NOMO-1 treated with dmso at 0.1 percent for 144 hours (cell line): ENCODE results near the gene MACROD2.
"Not testable (repeated sequence)": the region's sequence is repeated elsewhere in the genome, so short reads cannot be mapped to it uniquely, and the experiment has no call there.

Experiments
- DNase-seq: peaks from one replicate; lab custom pipeline; 2025; ENCODE audit not compliant: unreplicated experiment; lab: John Stamatoyannopoulos, UW

Gene MACROD2

GRCh38 chr20:16005021-16005914 lies 2010.0 kb downstream of the MACROD2 start:
- no peak for DNase-seq

DNA sequence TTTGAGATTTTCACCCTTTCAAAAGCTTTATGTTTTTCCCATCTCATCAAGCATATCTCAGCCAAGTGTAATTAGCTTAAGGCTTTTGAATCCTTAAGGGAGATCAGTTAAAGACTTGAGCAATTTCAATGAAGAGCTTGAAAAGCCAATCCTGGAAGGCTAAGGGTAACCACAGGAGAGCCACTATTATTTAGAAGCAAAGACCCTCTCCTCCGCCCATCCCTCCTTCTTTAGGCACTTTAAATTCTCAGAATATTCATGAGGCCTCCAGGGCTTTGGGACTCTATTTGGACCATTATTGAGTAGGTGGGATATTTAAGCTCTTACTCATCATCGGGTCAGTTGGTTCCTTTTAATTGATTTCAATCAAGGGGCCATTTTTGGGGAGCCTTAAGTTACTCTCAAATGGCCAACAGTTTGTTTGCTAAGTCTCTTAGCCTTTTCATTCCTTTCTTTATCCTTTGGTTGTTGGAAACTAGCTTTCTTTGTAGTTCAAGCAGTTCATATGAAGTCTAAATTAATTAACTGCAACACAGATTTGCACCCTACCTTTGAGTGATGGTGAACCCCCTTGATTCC lies 2010.7 kb downstream of the MACROD2 start:
- no peak for DNase-seq

DNA sequence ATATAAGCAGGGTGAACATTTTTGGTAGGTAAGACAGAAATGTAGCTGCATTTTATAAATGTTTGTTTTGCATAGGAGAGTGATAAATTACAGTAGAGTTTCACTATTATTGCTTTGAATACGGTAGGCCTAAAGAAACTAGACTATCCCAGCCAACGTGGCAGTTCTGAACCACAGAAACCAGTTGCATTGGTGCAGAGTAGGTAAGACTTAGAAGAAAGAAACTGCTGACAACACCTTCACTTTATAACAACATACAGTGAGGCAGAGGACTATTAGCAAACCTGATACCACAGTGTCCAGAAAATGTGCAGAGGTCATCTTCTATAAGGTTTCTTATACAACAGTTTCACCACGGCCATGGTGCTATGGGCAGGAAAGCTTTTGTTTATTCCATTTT lies 2011.8 kb downstream of the MACROD2 start:
- no peak for DNase-seq

DNA sequence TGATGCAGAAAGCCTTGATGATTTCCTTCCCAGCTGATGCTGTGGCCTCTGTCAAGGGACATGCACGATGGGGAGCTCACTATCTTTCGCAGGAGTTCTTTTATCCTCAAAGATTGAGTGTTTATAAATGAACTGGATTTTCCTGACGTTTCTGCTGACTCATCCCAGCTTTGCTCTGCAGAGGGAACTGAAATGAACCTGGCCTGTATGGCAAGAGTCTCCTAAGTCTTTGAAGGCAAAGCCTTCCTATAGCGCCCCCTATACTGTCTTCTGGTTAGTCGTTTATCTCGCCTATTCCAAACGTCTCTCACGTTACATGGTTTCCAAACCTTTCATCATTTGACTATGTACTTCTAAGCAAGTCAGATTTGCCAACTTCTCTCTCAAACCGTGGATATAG lies 2012.6 kb downstream of the MACROD2 start:
- DNase-seq: no peak

- DNase-seq: no peak
These were observed 2015.7 kb downstream of the MACROD2 start for GRCh38 chr20:16011056-16011455.

GRCh38 chr20:16011519-16011918 lies 2016.2 kb downstream of the MACROD2 start:
- no peak for DNase-seq

DNA sequence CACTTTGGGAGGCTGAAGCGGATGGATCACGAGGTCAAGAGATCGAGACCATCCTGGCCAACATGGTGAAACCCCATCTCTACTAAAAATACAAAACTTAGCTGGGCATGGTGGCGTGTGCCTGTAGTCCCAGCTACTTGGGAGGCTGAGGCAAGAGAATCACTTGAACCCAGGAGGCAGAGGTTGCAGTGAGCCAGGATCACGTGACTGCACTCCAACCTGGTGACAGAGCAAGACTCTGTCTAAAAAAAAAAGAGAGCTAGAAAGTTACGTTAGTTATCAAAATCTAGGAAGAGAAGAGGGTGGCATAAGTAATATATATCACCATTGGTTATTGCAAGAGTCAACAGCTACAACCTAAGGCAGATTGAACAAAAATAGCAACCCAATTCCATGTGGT lies 2017.6 kb downstream of the MACROD2 start:
- not testable (repeated sequence) for DNase-seq

DNA sequence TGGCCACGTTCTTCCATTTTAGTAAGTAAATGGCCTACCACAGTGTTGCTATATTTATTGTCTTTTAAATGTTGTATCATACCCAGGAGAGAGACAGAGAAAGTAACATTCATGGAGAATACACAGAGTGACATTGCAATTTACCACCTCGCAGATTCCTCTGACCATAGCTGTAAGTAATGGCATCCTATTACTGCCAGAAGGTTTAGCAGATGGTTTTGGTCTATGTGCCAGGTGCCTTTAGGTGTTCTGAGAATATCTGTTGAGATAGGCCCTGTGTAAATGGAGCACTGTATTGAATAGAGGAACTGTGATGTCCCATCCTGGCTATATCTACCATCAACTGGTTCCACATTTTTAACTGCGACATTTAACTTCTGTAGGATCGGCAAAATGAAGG lies 2018.3 kb downstream of the MACROD2 start:
- no peak for DNase-seq

DNA sequence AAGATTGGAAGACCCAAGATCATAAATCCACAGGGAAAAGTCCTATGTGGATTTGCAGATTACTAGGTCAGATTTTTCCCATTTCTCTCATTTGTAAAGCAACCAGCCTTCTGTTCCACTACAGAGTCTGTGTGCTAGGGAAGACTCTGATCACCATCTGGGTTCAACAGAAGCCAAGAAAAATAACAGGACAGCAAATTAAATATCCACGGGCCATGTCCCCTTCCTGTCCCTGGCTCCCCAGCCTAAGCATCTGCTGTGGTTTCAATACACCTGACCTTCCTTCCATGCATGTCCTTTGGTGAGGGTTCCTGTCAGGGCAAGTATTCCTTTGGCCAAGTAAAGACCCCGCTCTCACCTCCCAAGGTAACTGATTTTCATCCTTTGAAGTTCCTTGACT lies 2019.1 kb downstream of the MACROD2 start:
- no peak for DNase-seq

GRCh38 chr20:16017656-16018055 lies 2022.3 kb downstream of the MACROD2 start:
- no peak for DNase-seq

DNA sequence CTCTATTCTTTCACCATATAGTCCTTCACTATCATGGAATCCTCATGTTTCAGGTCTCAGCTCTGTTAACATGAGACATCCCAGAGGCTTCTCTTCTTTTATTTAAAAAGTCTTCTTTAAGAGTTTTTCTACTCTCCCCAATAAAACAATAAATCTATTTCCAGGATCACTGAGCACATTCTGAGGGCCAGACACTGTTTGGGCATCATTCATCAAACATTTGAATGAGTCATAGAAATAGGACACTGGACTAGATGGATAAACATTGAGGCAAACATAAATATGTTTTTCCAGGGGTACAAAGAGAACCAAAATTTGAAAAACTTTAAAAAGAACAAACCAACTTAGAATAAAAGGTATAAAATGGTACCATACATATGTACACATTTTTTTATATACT lies 2023.6 kb downstream of the MACROD2 start:
- no peak for DNase-seq

DNA sequence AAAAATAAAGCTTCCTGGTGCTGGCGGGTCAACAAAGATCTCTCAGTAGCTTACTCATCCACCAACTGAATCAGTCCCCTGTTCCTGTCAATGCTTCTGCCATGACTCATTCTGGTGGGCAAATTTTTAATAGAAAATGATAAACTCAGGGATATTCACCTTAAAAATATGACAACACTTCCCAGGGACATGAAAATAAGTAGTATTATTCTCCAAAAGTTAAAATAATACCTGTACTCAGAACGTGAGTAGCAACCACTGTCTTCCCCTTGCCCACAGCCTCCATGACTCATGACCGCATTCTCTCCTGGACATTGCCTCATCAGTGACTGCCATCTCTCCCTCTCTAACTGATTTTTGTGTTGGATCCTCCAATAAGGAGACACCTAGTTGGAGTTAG lies 2025.7 kb downstream of the MACROD2 start:
- no peak for DNase-seq

DNA sequence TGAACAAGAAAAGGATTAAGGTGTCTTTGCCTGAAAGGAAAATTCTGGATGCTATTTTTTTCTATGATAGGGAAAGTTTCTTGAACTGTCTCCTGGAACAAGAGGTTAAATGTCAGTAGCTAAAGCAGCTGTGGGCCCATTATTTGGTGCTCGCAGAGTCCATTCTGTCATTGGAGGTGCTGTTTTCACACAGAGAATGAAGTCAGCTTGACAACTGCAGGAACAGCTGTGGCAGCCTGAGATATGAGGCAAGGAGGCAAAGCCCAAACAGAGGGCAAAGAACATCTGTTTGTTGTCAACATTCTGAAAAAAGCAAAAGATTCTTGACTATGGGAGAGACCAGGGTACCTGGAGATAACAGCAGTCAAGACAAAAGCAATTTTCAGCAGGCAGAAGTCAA lies 2029.8 kb downstream of the MACROD2 start:
- DNase-seq: no peak

- no peak for DNase-seq
These were observed 2032.4 kb downstream of the MACROD2 start for GRCh38 chr20:16027686-16028085.

- no peak for DNase-seq
These were observed 2033.6 kb downstream of the MACROD2 start for GRCh38 chr20:16028923-16029322.

GRCh38 chr20:16030253-16030652 lies 2034.9 kb downstream of the MACROD2 start:
- DNase-seq: no peak

DNA sequence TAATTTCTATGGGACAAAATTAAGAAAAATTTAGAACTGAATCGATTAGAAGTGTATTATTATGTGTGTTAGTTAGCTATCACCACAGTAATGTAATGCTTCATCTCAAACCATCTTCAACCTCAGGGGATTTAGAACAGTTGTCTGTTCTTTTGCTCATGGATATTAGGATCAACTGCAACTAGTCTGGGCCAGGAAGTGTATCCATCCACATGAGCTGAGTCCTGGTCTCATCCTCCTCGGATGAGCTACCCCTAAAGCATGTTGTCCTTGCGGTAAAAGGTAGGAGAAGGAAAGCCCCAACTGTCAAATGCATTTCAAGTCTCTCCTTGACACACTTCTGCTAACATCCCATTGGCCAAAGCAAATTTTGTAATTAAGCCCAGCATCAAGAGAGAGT lies 2040.3 kb downstream of the MACROD2 start:
- no peak for DNase-seq

GRCh38 chr20:16036331-16036730 lies 2041.0 kb downstream of the MACROD2 start:
- DNase-seq: no peak

DNA sequence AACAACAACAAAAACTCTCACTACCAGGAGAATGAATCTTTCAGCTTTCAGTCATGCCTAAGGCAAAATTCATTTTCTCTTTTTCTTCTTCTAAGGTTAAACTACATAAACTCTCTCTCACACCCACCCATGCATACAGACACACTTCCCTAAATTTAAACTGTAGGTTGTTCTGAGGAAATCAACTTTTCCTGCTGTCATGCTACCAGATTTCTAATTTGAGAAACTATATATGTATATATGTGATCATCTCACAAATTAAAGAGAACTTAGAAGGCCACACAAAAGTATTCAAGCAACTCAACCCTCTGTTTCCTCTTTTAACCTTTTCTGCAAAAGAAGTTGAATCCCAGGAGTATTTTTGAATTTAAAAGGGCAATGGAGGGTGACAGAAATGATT lies 2045.4 kb downstream of the MACROD2 start:
- peak; percentile 67 for DNase-seq

- no peak for DNase-seq
These were observed 2047.4 kb downstream of the MACROD2 start for GRCh38 chr20:16042731-16043130.

GRCh38 chr20:16043931-16044330 lies 2048.6 kb downstream of the MACROD2 start:
- no peak for DNase-seq

- no peak for DNase-seq
These were observed 2053.6 kb downstream of the MACROD2 start for GRCh38 chr20:16048876-16049275.
